Astrocyte of the spinal cord (primary cell): ENCODE results near the gene SHB.
A peak's percentile ranks its signal among the peaks of the same experiment; 100 is the strongest.

Experiments
- DNase-seq: peaks from one replicate; pipeline ENCODE4 v3.0.0; 2011; ENCODE audit warnings: low read depth, low spot score
- H3K4me3 ChIP-seq: 2 replicates; pipeline ENCODE4 v1.5.1; 2011; ENCODE audit warnings: low read depth, mild to moderate bottlenecking, low read length, moderate library complexity
- in situ Hi-C: cut with HindIII; loops from 2 replicates; pipeline ENCODE4 v1.10.0; 2017; ENCODE audit warnings: low sequenced_read_pairs
- TF ChIP-seq, protein P1 (sequence below): IDR thresholded peaks from 2 replicates; pipeline ENCODE4 v1.5.1; 2012; ENCODE audit warnings: low read depth, mild to moderate bottlenecking, low read length, inconsistent platforms

The SHB gene

DNA sequence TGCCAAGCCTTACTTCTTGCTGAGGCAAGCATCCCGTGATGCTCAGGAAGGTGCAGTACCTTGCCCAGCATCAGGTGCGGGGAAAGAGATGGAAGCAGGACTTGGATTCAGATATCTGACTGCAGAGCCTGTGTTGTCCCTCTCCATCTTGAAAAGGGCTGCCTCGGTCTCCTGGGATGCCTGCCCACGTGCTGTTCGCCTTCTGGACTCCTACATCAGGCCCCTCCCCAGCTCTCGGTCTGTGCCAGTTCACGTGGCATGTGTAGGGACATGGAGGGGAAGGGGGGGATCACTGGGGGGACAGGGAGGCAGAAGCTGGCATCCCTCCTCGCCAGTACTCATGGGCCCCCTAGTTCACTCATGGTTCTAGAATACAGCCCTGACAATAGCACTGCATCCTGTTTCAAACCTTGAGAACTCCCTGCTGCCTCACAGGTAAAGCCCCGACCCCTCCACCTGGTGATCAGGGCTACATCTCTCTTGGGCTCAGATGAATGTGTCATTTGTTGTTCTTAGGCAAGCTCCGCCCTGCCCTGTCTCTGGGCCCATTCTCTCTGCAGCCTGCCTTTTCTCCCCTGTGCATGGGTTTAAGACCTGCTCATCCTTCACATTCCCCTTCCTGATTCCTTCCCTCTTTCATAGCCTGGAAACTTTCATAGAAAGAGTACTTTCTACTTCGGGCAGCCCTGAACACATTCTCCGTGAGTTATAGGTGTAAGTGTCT lies 126.2 kb downstream of the SHB start:
- no peak for DNase-seq
- in situ Hi-C loops: no loop called here
- TF ChIP-seq, protein P1, sequence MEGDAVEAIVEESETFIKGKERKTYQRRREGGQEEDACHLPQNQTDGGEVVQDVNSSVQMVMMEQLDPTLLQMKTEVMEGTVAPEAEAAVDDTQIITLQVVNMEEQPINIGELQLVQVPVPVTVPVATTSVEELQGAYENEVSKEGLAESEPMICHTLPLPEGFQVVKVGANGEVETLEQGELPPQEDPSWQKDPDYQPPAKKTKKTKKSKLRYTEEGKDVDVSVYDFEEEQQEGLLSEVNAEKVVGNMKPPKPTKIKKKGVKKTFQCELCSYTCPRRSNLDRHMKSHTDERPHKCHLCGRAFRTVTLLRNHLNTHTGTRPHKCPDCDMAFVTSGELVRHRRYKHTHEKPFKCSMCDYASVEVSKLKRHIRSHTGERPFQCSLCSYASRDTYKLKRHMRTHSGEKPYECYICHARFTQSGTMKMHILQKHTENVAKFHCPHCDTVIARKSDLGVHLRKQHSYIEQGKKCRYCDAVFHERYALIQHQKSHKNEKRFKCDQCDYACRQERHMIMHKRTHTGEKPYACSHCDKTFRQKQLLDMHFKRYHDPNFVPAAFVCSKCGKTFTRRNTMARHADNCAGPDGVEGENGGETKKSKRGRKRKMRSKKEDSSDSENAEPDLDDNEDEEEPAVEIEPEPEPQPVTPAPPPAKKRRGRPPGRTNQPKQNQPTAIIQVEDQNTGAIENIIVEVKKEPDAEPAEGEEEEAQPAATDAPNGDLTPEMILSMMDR: no peak
- no peak overlapping the region for H3K4me3 ChIP-seq

DNA sequence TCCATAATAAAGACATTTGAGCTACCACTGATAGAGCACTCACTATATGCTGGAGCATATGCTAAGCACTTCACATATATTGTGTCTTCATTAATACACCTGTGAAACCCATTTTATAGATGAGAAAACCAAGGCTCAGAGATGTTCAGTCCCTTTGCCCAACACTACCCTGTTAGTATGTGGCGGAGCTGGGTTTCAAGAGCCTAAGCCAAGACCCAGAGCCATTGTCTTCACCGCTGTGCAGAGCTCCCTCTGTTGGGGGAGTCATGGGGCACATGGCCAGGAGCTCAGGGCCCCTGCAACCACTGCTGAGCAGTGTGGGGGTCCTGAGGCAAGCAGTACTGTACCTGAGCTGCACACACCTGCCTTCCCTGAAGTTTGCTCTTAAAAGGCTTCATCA lies 127.8 kb downstream of the SHB start:
- in situ Hi-C loops: no loop called here
- DNase-seq: no peak
- TF ChIP-seq, protein P1: no peak
- H3K4me3 ChIP-seq: no peak overlapping the region

DNA sequence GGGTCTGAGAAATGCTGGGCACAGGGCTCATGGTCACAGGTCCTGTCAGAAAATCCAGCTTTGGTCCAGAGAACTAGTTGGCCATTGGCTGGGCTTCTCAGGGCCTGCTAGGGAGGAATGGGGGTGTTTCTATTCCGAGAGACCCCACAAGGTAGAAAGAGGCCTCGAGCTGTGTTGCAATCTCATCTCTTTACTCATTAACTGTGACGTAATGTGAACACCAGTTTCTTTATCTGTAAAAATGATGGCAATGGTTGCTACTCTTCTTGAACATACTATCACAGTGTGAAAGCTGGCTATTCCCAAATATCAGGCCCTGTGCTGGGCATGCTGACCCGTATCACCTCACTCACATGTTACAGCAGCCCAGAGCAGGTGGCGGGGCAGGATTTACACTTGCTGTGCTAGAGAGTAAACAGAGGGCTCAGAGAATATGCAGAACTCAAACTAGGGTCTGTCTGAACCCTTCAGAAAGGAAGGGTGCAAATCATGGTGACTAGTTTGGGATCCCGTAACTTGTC lies 129.4 kb downstream of the SHB start:
- in situ Hi-C loops: no loop called here
- DNase-seq: no peak
- TF ChIP-seq, protein P1: no peak
- no peak overlapping the region for H3K4me3 ChIP-seq

DNA sequence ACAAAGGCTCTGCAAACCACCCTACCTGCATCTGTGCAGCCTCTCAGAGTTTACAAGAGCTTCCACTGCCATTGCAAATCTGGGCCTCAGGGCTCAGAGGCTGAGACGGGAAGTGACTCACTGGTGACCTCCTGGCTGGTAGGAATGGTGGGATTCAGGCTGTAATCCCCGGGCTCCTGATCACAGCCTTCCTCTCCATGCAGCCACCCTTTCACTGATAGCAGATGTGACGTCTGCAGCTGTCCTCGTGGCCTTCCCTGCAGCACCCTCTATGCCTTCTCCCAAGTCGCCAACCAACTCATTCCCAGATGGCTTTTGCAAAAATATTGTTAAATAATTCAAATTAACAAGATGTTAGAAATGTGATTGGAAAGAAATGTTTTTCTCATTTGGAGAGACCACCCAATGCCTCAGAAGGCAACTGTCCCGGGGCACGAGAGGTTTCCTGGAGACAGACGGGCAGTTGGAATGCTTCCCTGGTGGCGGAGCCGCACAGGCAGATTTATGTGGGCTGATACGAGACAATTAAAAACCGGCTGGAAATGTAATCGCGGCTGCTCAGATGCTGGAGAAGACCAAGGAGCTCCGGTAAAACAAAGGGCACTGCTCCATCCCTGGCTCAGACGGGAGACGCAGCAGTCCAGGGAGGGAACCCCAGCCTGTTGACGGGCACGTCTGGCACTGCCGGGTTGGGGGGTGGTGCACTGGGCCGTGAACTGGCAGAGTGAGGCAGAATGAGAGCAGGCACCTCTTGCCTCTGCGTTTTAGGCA lies 130.7 kb downstream of the SHB start:
- H3K4me3 ChIP-seq: no peak overlapping the region
- peak; percentile 76 for DNase-seq
- TF ChIP-seq, protein P1: no peak
- in situ Hi-C loops: no loop called here

DNA sequence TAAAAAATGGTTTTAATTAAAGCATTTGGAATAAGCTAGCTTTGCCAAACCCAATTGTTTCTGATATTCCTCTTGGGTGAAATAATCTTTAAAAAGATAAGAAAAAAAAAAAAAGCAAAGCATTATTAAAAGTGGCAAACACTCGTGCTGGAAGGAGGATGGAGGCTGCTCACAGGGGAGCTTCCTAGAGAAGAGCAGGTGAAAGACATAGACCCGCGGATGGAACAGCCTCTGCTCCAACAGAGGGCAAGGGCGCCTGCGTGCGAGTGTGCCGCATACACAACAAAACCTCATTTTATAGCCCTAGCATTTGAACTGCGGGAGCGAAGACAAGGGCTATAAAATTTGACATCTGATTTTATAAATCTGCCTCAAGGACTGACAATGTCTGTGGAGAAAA lies 131.7 kb downstream of the SHB start:
- H3K4me3 ChIP-seq: no peak overlapping the region
- TF ChIP-seq, protein P1: no peak
- in situ Hi-C loops: no loop called here
- no peak for DNase-seq

DNA sequence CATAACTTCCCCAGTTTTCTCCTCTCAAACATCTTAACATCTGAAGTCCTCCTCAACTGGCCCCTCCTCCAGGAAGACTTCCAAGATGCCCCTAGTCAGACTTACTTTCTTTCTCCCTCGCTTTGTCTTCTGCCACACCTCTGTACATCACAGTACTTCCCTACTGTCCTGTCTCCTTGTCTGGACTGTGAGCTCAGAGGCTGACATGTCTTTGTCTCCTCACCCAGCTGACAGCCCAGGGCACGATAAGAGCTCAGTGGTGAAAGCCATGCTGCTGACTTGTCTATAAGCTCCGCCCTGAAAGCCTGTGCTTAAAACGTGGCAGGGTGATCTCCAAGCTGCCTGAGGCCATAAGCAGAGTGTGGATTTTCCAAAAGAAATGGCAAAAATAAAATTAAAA lies 132.1 kb downstream of the SHB start:
- in situ Hi-C loops: no loop called here
- peak; percentile 66 for DNase-seq
- no peak overlapping the region for H3K4me3 ChIP-seq
- TF ChIP-seq, protein P1: no peak
